EL (cell line): ENCODE measurements around the gene TBPL1.
"Not testable (repeated sequence)": the region's sequence is repeated elsewhere in the genome, so short reads cannot be mapped to it uniquely, and the experiment has no call there.

Experiments used
- DNase-seq: peaks from one replicate; pipeline ENCODE4 v3.0.0-alpha.2; 2016

Gene TBPL1

DNA sequence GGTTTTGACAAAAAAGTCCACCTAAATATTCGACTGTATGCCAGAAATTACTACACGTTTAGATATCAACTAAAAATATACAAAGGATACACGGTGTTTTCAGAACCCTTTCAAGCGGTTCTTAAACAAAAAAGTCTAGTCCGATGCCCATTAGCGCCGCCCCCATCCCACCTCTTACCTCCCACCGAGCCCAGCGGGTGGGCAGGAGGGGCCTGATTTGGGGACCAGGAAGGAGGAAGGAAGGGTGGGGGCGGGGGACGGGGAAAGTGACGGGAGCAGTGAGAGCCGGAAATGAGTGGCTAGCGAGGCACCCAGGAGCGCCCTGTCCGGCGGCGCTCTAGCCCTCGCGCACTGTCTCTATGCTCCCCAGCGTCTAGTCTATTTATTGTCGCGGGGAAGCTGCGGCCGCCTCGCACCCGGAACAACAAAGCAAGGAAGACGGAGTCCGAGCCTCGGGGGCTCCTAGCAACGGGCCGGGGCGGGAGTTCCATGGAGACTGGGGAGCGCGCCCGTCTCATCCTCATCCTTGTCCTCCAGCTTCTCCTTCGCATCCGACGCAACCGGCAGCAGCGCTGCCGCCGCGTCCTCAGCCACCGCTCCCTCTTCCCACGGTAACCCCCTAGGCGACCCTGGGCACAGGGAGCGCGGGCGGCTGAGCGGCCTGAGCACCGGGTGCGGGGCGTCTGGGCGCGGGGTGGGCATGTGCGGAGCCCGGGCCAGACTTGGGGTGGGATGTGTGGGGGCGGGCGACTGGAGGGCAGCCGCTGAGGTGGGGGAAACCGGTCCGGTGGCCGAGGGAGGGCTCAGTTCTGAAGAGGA is at the start of gene TBPL1:
Gene TBPL1, plus strand, starts transcription at position 410 of the 819 bp plus-strand sequence. CDS start 26,902 bp downstream, outside the sequence.
- peak; percentile 97 for DNase-seq

DNA sequence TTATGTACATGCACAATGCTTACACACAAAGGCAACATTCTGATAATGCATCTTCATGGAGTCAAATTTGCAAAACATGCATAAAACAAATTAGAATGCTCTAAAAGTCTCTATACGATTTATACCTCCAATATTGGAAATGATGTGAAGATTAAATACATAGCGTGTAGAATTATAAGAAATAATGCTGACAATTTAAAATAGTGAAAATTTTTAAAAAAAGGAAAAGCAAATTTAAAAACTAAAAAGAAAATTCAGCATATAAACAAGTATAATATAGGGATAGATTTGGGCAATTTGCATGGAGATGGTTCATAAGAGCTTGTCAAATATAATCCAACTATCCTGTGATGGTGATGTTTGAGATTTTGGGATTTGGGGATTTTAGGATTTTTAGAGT is 49.2 kb upstream of the TBPL1 start:
- DNase-seq, result no peak

DNA sequence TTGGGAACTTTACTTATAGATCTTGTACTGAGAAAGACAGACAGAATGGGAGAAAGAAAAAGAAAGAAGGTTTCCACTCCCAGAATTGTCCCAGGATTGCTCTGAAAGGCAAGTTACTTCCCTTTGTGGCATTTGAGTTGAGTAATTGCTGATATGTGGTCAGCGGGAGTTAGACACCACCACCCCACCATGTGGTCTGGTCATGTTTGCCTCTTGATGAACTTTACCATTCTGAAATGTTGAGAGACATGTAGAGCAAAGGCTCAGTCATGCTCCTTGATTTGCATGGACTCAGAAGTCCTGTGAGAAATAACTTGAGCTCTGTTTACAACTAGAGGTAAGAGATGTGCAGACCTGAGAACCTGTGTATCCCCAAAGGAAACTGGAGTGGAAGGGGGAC is 47.0 kb upstream of the TBPL1 start:
- no peak for DNase-seq

DNA sequence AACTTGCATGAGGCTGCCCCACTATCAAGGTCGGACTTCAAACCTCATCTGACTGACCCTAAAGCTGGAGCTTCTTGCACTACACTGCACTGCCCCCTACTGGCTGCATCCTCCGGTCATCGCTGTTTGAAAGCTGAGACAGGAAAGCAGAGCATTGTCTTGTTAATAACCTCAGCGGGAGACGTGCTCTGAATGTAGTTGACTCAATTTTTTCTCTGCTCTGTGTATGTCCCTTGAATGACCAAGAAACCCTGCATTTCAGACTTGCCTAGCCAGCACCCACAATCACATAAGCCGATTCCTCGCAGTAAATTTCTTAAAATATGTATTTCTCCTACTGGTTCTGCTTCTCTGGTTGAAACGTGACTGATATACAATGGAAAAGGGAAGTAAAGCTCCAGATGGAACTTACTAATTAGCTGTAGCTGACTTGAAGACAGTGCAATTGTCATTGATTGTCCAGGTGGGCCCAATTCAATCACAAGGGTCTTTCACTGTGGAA is 36.3 kb upstream of the TBPL1 start:
- peak; percentile 87 for DNase-seq

DNA sequence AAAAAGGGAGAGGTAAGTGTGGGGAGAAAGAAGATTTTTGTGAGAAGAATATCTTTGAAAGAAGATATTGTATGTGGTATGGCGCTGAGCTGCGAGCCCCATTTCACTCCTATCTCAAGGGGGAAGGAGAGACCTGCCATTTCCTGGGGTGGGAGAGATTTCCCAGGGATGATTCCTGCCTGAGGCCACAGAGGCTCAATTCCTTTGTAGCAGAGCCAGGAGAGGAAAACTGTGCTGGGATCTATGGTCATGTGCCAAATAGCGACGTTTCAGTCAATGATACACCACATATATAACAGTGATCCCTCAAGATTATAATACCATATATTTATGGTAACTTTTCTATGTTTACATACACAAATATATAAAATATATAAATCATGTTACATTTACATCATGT is 35.2 kb upstream of the TBPL1 start:
- DNase-seq, result no peak

DNA sequence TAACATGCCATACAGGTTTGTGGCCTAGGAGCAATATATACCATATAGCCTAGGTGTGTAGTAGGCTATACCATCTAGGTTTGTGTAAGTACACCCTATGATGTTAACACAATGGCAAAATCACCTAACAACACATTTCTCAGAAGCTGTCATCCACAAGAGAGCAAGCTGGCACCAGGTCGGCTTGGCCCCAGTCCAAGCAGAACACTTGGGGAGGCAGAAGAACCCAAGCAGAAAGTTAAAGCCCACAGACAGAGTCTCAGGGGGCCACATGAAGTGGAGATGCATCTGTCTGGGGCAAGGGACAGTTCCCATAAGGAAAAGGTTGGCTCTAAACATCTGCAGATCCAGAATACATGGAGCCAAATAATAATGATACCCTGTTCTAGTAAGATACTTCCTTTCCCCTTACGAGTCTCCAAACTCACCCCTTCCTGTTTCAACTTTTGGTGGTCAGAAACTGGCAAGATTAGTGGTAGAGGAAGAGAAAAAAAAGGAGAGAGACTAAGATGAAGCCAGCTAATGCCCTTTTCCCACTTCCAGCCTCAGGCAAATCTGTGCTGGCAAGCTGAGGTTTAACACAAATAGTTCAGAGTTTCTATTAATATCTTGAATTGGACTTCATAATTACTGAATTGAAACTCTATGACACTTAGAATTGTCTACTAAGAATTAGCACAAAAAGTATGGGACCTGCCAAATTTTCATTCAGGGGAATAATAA is 34.7 kb upstream of the TBPL1 start:
- DNase-seq, result no peak

DNA sequence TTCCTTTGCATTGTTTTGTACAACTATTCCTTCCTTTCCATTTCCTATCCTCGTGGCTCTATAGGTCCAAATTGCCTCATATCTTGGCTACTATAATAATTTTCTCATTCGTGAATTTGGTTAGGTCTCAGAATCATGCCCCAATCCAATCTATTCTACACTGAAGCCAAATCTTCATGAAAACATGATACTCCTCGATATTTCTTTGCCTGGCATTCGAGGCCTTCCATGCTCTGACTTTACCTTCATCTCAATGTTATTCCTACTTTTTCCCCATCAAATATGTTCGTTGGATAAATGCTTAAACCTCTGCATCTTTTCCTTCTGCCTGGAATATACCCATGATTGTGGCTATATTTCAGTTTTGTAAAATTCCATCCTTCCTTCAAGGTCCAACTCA is 33.7 kb upstream of the TBPL1 start:
- no peak for DNase-seq

DNA sequence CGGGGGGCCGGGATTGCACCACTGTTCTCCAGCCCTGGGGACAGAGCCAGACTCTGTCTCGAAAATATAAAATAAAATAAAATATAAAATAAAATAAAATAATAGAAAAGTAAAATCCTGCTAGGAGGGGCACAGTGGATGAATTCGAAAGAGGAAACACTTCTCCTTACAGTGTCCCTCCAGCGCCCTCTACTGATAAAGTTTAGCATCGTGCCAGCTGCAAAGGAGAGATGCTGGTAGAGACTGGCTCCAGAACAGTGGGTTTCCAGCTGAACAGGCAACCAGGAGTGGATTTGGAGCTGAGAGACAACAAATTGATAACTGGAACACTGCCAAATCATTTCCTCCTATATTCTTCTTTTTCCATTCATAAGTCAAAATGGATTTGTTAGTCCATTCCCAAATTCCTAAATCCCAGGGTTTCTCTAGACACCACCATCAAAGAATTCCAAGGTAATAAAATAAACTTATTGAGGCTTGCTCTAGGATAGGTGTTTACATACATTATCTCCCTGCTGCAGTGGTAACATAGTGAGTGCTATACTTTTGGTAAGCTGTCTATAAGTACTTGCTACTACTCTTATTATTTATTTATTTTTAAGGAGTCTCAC is 31.7 kb upstream of the TBPL1 start:
- DNase-seq, result peak; percentile 82

DNA sequence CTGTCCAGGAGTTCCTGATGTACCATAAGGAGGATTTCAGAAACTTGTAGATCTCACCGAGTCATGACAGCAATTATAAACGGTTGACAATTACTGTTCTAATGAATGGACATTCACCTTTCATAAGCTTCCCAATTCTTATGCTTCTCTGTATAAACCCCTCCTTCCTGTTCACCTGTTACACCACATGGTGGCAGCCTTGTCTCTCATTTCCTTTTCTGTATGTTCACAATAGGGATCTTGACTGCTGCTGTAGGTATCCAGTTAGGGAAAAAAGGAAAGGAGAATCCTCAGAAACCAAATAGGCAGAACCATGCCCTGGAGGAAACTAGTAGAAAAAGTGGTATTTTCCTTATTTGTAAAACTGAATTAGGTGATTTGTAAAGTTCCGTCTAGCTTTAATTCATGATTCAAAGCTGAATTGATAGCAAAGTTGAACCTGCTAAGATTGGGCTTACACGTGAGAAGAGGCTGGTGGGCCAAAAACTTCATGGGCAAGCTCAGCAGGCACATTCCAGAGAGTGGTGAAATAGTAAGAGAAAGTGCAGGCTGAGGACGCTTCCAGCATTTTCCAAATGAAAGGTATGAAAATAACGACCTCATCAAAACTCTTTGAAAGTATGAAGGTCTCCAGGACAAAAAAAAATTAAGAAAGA is 29.0 kb upstream of the TBPL1 start:
- peak; percentile 78 for DNase-seq

DNA sequence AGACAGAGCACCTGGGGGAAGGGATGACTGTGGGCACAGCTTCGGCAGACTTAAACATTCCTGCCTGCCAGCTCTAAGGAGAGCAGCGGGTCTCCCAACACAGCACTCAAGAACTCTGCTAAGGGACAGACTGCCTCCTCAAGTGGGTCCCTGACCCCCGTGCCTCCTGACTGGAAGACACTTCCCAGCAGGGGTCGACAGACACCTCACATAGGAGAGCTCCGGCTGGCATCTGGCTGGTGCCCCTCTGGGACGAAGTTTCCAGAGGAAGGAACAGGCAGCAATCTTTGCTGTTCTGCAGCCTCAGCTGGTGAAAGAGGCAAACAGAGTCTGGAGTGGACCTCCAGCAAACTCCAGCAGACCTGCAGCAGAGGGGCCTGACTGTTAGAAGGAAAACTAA is 21.8 kb upstream of the TBPL1 start:
- not testable (repeated sequence) for DNase-seq

DNA sequence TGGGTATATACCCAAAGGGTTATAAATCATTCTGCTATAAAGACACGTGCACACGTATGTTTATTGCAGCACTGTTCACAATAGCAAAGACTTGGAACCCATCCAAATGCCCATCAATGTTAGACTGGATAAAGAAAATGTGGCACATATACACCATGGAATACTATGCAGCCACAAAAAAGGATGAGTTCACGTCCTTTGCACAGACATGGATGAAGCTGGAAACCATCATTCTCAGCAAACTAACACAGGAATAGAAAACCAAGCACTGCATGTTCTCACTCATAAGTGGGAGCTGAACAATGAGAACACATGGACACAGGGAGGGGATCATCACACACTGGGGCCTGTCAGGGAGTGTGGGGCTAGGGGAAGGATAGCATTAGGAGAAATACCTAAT is 16.7 kb upstream of the TBPL1 start:
- not testable (repeated sequence) for DNase-seq

DNA sequence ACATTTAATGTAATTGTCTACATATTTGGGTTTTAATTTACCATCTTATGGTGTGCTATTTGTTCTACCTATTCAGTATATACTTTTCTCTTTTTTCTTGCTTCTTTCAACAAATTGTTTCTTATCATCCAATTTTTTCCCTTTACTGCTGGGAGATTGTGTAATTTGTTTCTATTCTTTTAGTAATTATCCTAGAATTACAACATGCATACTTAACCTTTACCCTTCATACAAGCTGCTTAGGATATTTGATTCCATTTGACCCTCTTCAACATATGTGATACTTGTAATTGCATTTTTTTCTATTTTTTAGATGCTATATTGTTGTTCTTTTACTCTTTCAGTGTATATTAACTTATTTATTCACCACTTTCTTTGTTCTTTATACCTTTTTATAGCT is 15.1 kb upstream of the TBPL1 start:
- no peak for DNase-seq

DNA sequence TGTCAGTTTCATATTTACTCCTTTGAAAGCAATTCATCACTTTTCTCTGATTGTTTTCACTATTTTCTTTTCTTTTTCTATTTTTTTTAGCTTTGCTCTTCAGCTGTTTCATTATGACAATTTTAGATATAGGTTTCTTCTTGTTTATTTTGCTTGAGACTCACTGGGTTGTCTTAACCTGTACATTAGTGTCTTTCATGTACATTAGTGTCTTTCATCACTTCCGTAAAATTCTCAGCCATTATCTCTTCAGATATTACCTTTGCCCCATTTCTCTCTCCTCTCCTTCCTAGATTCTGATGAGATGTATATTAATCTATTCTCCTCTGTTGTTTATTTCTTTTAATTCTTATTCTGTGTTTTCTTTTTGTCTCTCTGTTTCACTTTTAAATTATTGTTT is 14.5 kb upstream of the TBPL1 start:
- no peak for DNase-seq

DNA sequence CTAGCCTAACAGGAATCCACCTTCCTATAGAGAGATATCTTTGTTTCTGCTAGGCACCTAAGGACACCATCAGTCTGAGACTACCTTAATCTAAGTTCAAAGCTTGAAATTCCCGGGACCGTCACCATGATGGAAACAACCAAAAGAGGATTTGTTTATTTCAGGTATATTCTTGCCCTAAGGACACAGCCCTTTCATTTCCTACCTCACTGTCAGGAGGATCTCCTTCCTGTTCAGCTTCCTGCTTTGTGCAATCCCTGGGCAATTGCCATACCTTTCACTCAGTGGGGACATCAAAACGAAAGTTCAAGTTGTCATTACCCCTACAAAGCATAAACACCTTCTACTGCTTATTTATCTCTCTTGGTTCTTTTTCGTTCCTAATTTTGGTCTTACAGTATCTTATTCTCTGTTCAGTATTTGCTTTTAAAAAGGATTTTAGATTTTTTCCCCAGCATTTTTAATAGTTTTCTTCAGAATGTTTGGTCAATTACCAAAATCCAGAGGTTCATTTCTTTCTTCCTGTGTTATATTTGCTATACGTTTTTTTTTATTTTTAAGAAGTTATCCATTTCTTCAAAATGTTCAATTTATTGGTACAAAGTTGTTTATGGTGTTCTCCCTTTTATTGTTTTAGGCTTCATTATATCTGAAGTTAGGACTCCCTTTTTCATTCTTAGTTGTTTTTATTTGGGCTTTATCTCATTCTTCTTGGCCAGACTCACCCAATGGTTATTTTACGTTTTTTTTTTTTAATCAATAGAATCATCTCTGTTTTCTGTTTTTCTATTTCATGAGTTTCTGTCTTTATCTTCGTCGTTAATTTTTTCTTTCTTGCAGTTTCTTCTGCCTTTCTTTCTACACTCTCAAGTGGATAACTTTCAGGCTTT is 13.0 kb upstream of the TBPL1 start:
- no peak for DNase-seq

DNA sequence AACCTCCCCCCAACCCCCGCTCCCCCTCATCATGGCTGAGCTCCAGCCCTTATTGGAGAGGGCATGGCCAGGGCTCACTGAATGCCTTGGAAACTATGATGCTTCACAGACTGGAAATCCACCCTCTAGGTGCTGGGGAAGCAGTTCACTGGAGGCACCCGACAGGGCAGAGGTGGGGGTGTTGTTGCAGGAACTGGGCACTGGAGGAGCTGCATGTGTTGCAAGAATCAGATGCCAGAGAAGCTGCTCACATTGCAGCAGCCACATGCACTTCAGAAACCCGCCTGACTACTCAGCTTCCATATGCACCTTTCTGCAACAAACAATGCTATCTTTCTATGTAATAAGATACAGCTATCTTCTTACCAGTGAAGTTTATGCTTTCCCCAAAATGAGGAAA is 7.9 kb upstream of the TBPL1 start:
- DNase-seq, result peak; percentile 30

DNA sequence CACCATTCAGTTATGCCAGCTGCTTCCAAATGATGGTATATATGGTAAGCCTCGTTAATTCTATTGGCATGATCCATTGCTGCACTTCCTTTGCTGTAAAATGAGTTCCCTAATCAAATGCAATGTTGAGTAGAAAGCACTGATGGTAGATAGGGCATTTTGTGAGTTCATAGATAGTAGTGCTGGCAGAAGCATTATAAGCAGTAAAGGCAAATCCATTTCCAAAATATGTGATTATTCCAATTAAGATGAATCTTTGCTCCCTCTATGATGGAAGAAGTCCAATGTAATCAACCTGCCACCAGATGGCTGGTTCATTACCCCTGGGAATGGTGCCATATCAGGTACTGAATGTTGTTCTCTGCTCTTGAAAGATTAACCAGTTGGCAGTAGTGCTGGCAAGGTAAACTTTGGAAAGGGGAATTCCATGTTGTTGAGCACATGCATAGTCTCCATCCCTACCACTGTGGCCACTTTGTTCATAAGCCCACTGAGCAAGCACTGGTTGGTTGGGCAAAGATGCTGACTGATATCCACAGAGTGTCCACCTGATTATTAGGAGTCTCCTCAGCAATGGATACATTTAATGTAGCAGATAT is 5.6 kb upstream of the TBPL1 start:
- no peak for DNase-seq

DNA sequence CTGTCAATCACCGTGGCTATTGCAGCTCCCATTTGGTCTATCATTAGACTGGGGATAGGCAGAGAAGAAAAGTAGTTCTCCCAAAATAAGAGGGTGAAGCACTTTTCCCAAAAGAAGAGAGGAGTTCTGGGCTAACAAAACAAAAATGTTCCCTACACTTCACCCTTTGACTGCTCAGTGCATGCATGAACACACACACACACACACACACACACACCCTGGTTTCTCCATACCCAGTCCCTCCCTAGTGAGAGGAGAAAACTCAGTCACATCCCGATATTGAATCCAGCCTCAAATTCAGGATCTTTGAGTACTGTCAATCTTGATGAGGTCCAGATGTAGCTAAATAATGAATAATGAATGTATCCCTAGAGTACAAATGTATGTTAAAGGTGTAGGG is 4.6 kb upstream of the TBPL1 start:
- no peak for DNase-seq

DNA sequence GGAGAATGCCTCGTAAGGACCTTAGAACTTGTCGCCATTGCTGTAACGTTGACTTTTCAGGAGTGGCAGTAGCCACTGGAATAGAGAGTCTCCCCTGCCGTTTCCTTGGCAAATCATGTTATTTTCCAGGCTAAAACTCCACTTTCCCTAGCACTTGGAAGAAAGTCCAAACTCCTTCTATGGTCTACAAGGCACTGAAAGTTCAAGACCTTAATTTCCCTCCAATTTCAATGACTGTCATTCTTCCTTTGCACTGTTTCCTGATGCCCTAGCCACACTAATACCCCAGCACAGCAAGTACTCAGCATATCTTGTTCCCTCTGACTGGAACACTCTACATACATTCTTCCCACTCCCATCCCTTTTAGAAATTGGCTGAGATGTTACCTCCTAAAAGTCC is 1.8 kb upstream of the TBPL1 start:
- no peak for DNase-seq

DNA sequence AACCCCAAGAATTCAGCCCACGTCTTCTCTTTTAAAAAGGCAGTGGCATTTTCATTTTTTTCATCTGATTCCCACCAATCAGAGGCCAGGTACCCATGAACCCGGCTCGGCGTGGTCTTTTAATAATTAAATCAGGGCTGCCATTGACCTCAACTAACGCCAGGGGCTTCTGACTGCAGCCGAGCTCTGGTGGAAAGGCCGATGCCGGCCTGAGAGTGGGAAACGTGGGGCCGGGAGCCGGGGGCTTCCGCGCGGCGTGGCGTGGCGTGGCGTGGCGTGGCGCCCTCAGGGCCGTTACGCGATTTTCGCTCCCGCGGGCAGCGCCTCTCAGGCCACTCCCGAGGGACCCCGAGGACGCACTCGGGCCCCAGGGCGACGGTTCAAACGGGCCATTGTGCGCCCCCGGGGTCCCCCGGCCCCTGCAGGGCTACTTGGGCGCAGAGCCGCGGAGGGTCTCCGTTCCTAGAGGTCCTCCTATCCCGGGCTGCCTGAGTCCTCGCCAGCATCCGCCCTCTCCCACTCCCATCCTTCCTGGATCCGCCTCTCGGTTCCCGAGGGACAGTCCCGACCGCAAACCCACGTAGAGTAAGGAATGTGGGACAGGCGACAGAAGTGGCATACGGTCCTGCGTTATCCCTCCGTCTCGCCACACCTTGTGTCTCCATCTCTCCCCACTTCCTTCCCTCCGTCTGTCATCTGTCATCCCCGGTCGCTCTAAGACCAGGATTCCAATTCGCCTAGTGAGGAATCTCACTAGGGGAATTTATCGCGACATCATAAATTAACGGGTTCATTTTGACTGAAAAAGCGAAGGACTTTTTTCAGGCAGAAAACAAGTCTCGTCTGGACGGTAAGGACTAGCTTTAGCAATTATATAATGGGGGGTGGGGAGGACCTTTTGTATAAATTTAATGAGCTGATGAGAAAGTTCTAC is 876 bp upstream of the TBPL1 start:
- DNase-seq, result peak; percentile 78

DNA sequence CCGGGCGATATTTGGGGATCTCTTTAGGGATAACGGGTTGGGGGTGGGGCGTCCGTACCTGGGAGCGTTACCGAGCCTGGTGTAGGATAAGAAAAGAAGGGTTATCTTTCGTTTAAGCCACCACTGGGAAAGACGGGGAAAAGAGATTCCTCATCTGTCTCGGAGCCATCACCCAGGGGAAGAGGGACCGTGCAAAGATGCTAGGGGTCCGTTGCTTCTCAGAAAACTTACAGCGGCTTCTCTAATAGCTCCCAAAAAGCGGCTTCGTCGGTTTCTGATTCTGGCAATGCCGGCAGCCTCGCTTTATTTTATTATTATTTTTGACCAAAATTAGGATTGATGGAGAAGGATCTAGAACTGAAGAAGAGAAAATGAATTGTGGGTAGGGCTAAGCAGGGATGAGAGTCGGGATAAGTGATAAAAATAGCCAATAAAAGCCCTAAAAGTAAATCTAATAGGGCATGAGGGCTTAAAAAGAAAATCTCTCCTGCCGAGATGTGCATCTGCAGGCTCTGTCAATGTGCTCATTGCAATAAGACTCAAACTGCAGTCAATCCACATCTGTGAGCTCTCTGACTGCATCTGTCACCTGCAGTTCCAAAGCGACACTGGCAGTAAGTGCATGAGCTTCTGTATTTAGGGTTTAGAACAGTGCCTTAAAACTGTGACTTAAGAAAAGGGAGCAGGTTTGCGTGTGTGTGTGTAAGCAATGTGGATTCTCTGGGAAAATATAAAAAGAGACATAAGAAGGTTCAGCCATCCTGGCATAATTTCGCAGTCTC is 801 bp downstream of the TBPL1 start:
- no peak for DNase-seq
